GM21390 (cell line): ENCODE data around the gene SMIM44.
A peak's percentile ranks its signal among the peaks of the same experiment; 100 is the strongest.

ENCODE experiments used
- ATAC-seq: cut with Tn5 transposase; IDR thresholded peaks from one replicate; pipeline ENCODE4 v1.9.1; 2021; ENCODE audit not compliant: unreplicated experiment

The SMIM44 gene

GRCh38 chr19:3501780-3502179 is 18.5 kb upstream of the SMIM44 start:
- no peak for ATAC-seq

- peak; percentile 68 for ATAC-seq
Observed at GRCh38 chr19:3500429-3501101, 17.3 kb upstream of the SMIM44 start, which contains the start of gene DOHH. Gene DOHH (minus strand): TSS chr19:3500674. CDS start chr19:3496814, 3,860 bp downstream.

- ATAC-seq = no peak
Observed at GRCh38 chr19:3499738-3500428, 16.6 kb upstream of the SMIM44 start.

- no peak for ATAC-seq
Observed at GRCh38 chr19:3497757-3498520, 14.7 kb upstream of the SMIM44 start.

GRCh38 chr19:3496392-3497273 is 13.4 kb upstream of the SMIM44 start:
- ATAC-seq = no peak

- ATAC-seq = no peak
Observed at GRCh38 chr19:3494559-3494958, 11.3 kb upstream of the SMIM44 start.

GRCh38 chr19:3494051-3494450 is 10.8 kb upstream of the SMIM44 start:
- no peak for ATAC-seq

GRCh38 chr19:3493651-3494050 is 10.4 kb upstream of the SMIM44 start:
- no peak for ATAC-seq

GRCh38 chr19:3492919-3493318 is 9.7 kb upstream of the SMIM44 start:
- no peak for ATAC-seq

- no peak for ATAC-seq
Observed at GRCh38 chr19:3492131-3492839, 9.0 kb upstream of the SMIM44 start.

- no peak for ATAC-seq
Observed at GRCh38 chr19:3491396-3492119, 8.3 kb upstream of the SMIM44 start.

- no peak for ATAC-seq
Observed at GRCh38 chr19:3482507-3483225, 575 bp downstream of the SMIM44 start.

GRCh38 chr19:3481241-3482090 is 1.8 kb downstream of the SMIM44 start:
- ATAC-seq = no peak

GRCh38 chr19:3480383-3481091 is 2.7 kb downstream of the SMIM44 start, which contains the start of gene SMIM24:
Gene SMIM24 (minus strand): TSS chr19:3480525. CDS start chr19:3480463, 62 bp downstream.
- ATAC-seq = no peak

GRCh38 chr19:3479834-3480215 is 3.4 kb downstream of the SMIM44 start:
- no peak for ATAC-seq

GRCh38 chr19:3479177-3479833 is 3.9 kb downstream of the SMIM44 start:
- ATAC-seq = no peak
